Measurements from ENCODE around the gene MYH7. TPM values are rescaled to one million over a fixed set of nuclear protein-coding genes. Genes with fewer than 3 reads are reported as not detected.

The MYH7 gene
- total RNA-seq, 6 donors from 2014 or later, result not detected

DNA sequence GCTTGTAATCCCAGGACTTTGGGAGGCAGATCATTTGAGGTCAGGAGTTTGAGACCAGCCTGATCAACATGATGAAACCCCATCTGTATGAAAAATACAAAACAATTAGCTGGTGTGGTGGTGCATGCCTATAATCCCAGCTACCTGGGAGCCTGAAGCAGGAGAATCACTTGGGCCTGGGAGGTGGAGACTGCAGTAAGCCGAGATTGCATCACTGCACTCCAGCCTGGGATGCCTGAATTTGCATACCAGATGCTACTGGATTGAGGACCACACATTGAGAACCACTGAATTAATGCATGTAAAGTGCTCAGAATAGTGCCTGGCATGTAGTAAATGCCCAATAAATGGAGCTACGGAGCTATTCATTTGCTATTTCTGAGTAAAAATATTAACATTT lies 14.9 kb upstream of the MYH7 start:
- no peaks in the 10 kb centered on the region for H3K36me3 ChIP-seq
- H3K27ac ChIP-seq, result no peak overlapping the region
- H3K27me3 ChIP-seq, result no peaks in the 10 kb centered on the region
- DNase-seq, result no peak
- TF ChIP-seq CTCF (IDR thresholded peaks at IDR 0.05), result no peak
- TF ChIP-seq POLR2A (IDR thresholded peaks at IDR 0.05), result no peak
- no peak for TF ChIP-seq EP300 (IDR thresholded peaks at IDR 0.05)
- no peak for TF ChIP-seq POLR2AphosphoS5 (IDR thresholded peaks at IDR 0.05)
- H3K4me1 ChIP-seq, result no peaks in the 10 kb centered on the region
- H3K4me3 ChIP-seq, result no peak overlapping the region
- WGBS, 2 donors, result 67 to 81% methylated on average over 2 of the region's 2 CpGs
- ATAC-seq (ENCODE audit: low FRiP score in 2 of 2), result no peak
- no peaks in the 10 kb centered on the region for H3K9me3 ChIP-seq

DNA sequence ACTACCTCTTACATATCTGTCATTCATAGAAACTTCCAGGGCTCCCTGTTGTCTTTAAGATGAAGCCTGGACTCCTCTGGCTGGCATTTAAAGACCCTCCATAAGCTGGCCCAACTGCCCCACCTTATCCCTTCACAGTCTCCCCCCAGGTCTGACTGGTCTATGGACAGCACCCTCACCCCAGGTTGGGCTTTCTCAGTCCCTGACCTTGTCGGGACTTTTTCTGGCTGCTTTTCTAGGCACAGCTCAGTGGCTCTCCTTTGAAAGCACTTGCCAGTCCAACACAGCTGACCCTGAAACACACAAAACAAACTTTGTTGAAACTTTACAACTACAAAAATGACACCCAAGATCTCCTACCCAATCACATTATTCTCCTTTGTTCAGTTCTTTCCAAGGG lies 13.9 kb upstream of the MYH7 start:
- H3K4me1 ChIP-seq, result no peaks in the 10 kb centered on the region
- no peak overlapping the region for H3K27ac ChIP-seq
- no peak for DNase-seq
- 83 to 94% methylated on average over 1 of the region's 1 CpG for WGBS, 2 donors
- H3K9me3 ChIP-seq, result no peaks in the 10 kb centered on the region
- H3K27me3 ChIP-seq, result no peaks in the 10 kb centered on the region
- no peak overlapping the region for H3K4me3 ChIP-seq
- no peak for ATAC-seq (ENCODE audit: low FRiP score in 2 of 2)
- no peak for TF ChIP-seq POLR2AphosphoS5 (IDR thresholded peaks at IDR 0.05)
- no peak for TF ChIP-seq POLR2A (IDR thresholded peaks at IDR 0.05)
- no peak for TF ChIP-seq EP300 (IDR thresholded peaks at IDR 0.05)
- no peak for TF ChIP-seq CTCF (IDR thresholded peaks at IDR 0.05)
- H3K36me3 ChIP-seq, result no peaks in the 10 kb centered on the region

GRCh38 chr14:23447361-23448350 lies 12.2 kb upstream of the MYH7 start:
- DNase-seq (no peak), ATAC-seq (ENCODE audit: low FRiP score in 2 of 2) (no peak)
- no peak for TF ChIP-seq POLR2A (IDR thresholded peaks at IDR 0.05)
- TF ChIP-seq POLR2AphosphoS5 (IDR thresholded peaks at IDR 0.05), result no peak
- TF ChIP-seq EP300 (IDR thresholded peaks at IDR 0.05), result no peak
- no peak for TF ChIP-seq CTCF (IDR thresholded peaks at IDR 0.05)
- Histone ChIP-seq H3K4me3 (no peak overlapping the region), H3K4me1 (no peaks in the 10 kb centered on the region), H3K36me3 (no peaks in the 10 kb centered on the region), H3K9me3 (no peaks in the 10 kb centered on the region), H3K27me3 (no peaks in the 10 kb centered on the region), H3K27ac (no peak overlapping the region)
- WGBS, 2 donors, result 78 to 80% methylated on average over 7 of the region's 7 CpGs

DNA sequence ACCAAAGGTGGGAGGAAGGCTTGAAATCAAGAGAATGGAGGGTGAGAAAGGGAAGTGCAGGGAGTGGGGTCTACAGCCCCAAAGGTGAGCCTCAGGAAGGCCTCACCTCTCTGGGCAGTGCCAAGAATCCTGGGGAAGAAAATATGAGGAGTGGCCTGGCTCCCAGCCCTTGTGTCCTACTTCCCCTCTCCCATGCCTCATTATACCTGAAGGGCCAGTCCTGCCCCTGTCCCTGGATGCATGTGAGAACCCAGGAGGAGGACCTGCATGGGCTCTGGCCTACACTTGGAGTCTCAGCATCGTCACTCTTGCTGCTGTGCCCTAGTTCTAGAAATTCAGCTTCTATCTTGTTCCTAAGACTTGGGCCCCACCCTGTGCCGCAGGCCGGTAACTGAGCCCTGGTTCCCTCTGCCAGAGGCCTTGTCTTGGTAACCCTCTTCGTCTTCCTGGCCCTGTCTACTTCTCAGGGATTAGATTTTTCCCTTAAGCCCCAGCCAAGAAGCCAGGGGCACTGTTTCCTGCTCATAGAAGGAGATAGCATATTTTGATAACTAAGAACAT lies 10.9 kb upstream of the MYH7 start:
- ATAC-seq (ENCODE audit: low FRiP score in 2 of 2), result no peak
- 63 to 76% methylated on average over 4 of the region's 4 CpGs for WGBS, 2 donors
- no peak for DNase-seq
- Histone ChIP-seq H3K27ac (no peak overlapping the region), H3K27me3 (no peaks in the 10 kb centered on the region), H3K4me3 (no peak overlapping the region), H3K4me1 (no peaks in the 10 kb centered on the region), H3K36me3 (no peaks in the 10 kb centered on the region), H3K9me3 (no peaks in the 10 kb centered on the region)
- no peak for TF ChIP-seq EP300 (IDR thresholded peaks at IDR 0.05)
- no peak for TF ChIP-seq POLR2A (IDR thresholded peaks at IDR 0.05)
- TF ChIP-seq CTCF (IDR thresholded peaks at IDR 0.05), result no peak
- no peak for TF ChIP-seq POLR2AphosphoS5 (IDR thresholded peaks at IDR 0.05)
